ENCODE data around the gene NUBPL.
"Not testable (repeated sequence)": the region's sequence is repeated elsewhere in the genome, so short reads cannot be mapped to it uniquely, and the experiment has no call there.

The NUBPL gene

GRCh38 chr14:31880935-31881334 is 319.7 kb downstream of the NUBPL start:
- DNase-seq (ENCODE audit: low spot score) = no peak

GRCh38 chr14:31881531-31882310 is 320.5 kb downstream of the NUBPL start:
- no peak for DNase-seq (ENCODE audit: low spot score)

- no peak for DNase-seq (ENCODE audit: low spot score)
Observed at GRCh38 chr14:31884238-31884637, 323.0 kb downstream of the NUBPL start.

- DNase-seq (ENCODE audit: low spot score) = no peak
Observed at GRCh38 chr14:31884776-31885379, 323.7 kb downstream of the NUBPL start.

GRCh38 chr14:31886156-31886835 is 325.1 kb downstream of the NUBPL start:
- DNase-seq (ENCODE audit: low spot score) = no peak

GRCh38 chr14:31887929-31888580 is 326.9 kb downstream of the NUBPL start:
- no peak for DNase-seq (ENCODE audit: low spot score)

- DNase-seq (ENCODE audit: low spot score) = no peak
Observed at GRCh38 chr14:31889297-31889696, 328.1 kb downstream of the NUBPL start.

GRCh38 chr14:31890202-31890601 is 329.0 kb downstream of the NUBPL start:
- DNase-seq (ENCODE audit: low spot score) = not testable (repeated sequence)

- peak; percentile 57 for DNase-seq (ENCODE audit: low spot score)
Observed at GRCh38 chr14:31893221-31893757, 332.1 kb downstream of the NUBPL start.

- no peak for DNase-seq (ENCODE audit: low spot score)
Observed at GRCh38 chr14:31894351-31894750, 333.1 kb downstream of the NUBPL start.

- DNase-seq (ENCODE audit: low spot score) = no peak
Observed at GRCh38 chr14:31895206-31895605, 334.0 kb downstream of the NUBPL start.

- no peak for DNase-seq (ENCODE audit: low spot score)
Observed at GRCh38 chr14:31895646-31896045, 334.4 kb downstream of the NUBPL start.

GRCh38 chr14:31897581-31898186 is 336.5 kb downstream of the NUBPL start:
- DNase-seq (ENCODE audit: low spot score) = no peak

- no peak for DNase-seq (ENCODE audit: low spot score)
Observed at GRCh38 chr14:31898838-31899528, 337.8 kb downstream of the NUBPL start.

- no peak for DNase-seq (ENCODE audit: low spot score)
Observed at GRCh38 chr14:31902002-31902401, 340.8 kb downstream of the NUBPL start.

- no peak for DNase-seq (ENCODE audit: low spot score)
Observed at GRCh38 chr14:31902945-31903646, 341.9 kb downstream of the NUBPL start.

GRCh38 chr14:31909977-31910376 is 348.8 kb downstream of the NUBPL start:
- DNase-seq (ENCODE audit: low spot score) = no peak

All from ecto neural progenitor cell (in vitro differentiated cells).